ENCODE measurements around the gene IAH1. TPM values are rescaled to one million over a fixed set of nuclear protein-coding genes. Genes with fewer than 3 reads are reported as not detected.
A peak's percentile ranks its signal among the peaks of the same experiment; 100 is the strongest.

IAH1 gene, protein sequence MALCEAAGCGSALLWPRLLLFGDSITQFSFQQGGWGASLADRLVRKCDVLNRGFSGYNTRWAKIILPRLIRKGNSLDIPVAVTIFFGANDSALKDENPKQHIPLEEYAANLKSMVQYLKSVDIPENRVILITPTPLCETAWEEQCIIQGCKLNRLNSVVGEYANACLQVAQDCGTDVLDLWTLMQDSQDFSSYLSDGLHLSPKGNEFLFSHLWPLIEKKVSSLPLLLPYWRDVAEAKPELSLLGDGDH
- polyA plus RNA-seq (ENCODE audit: insufficient read length), result 41.8 TPM

DNA sequence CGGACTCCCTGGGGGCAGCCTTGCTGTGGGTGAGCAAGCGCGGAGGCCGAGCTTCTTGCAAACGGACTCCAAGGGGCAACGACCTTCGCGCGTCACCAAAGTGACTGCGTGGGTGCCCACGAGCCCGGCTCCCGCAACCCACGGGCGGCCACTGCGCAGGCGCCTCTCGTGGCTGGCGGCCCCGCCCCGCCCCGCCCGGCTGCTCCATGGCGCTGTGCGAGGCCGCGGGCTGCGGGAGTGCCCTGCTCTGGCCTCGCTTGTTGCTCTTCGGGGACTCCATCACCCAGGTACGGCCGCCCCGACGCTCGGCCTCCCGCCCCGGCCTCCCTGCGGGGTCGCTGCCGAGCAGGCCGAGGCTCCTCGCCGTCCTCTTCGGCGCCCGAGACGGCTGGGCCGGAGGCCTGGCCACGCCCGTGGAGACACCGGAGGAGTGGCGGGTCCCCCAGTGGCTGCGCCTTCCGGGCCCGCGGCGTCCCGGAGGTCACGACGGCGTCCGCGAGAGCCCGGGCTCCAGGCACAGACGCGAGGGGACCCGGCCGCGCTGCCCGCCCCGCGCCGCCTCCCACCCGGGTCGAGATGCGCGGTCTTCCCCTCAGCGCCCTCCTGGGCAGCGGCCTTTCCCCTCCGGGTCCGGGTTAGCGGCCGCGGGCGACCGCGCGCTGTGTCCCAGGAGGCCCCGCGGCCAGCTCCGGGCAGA lies at the start of gene IAH1:
TSS of gene IAH1 (plus strand) at position 191 of the 697 bp plus-strand sequence. CDS start at position 207, 16 bp downstream.
- peak; percentile 65 for DNase-seq

DNA sequence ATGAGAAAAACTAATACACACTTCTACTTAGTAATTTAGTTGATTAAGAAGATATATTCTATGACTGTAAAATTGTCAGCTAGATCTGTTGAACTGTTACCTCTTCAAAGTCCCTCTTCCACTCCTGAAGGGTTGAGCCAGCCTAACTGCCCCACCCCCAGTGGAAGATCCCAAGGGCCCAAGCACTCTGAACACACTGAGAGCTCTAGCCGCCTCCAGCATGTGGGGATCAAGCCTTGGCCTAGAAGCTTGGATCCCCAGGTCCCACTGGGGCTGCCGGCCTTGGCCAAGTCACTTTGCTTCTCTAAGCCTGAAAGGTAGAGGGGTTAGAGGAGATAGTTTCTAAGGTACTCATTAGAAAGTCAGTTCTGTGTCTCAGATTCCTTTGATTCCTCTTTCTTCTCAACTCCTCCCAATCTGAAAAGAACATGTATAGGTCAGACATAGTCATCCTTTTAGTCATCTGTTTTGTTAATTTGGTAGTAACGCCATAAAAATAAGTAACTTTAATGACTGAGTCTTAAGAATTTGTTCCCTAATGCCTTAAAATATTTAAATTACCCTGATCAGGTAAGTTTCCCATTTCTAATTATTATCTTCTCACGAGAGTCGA lies 45.3 kb upstream of the IAH1 start:
- DNase-seq, result no peak

DNA sequence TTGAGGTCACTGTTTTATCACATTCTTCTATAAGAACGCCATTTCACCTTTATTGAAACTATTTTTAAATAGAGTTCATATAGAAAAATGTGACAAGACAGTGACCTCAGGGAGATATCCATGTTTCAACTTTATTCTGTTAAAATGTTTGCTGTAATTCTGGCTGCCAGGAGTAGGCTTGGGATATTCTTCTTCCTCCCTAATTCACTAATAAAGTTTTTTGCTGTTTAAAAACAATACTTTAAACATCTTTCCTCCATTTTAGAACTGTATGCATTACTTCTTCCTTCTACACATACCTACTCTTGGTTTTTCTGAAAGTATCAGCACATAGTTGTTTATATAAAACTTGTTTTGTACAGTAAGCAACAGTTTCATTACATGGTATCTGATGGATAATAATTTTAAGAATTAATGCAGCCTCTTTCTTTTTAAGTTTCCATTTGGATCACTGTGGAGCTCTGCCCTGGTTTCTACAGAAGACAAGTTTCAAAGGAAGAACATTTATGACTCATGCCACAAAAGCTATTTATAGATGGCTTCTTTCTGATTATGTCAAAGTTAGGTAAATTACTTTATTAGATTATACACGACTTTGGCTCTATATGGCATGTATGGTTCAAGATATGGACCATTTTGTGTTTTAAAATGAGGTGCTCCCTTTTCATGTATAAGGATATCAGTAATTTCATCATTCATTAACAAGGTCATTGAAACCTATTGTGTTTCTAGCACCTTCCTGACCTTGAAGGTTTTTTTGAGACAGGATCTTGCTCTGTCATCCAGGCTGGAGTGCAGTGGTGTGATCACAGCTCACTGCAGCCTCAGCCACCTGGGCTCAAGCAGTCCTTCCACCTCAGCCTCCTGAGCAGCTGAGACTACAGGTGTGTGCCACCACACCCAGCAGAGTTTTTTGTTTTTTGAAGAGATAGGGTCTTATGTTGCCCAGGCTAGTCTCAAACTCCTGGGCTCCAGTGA lies 43.7 kb upstream of the IAH1 start:
- DNase-seq, result no peak

DNA sequence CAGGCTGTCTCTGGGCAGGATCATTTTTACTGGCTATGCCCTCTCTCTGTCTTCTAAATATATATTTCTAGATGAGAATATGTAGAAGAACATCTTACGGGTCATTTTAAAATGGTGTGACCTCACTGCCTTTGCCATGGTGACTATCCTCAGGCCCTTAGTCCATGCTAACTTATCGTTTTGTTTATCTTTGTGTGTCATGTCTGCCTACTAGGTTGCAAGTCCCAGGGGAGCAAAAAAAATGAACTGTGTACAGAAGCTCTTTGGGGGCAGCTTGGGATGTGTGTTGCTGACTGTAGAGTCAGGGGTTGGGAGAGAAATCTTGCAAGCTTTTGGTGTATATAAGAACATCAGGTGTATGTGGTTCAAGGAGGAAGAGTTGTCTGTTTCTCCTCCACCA lies 39.9 kb upstream of the IAH1 start:
- no peak for DNase-seq

DNA sequence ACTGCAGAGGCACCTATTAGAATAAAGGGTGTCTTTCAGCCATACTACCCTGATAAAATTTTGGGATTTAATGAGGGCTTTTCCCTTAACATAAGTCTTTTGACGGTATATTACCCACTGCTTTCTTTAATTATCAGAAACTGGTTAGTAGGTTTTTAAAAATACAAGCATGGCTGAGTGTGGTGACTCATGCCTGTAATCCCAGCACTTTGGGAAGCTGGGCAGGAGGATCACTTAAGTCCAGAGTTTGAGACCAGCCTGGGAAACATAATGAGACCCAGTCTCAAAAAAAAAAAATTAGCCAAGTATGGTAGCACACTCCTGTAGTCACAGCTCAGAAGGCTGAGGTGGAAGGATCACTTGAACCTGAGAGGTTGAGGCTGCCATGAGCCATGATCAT lies 34.8 kb upstream of the IAH1 start:
- no peak for DNase-seq

DNA sequence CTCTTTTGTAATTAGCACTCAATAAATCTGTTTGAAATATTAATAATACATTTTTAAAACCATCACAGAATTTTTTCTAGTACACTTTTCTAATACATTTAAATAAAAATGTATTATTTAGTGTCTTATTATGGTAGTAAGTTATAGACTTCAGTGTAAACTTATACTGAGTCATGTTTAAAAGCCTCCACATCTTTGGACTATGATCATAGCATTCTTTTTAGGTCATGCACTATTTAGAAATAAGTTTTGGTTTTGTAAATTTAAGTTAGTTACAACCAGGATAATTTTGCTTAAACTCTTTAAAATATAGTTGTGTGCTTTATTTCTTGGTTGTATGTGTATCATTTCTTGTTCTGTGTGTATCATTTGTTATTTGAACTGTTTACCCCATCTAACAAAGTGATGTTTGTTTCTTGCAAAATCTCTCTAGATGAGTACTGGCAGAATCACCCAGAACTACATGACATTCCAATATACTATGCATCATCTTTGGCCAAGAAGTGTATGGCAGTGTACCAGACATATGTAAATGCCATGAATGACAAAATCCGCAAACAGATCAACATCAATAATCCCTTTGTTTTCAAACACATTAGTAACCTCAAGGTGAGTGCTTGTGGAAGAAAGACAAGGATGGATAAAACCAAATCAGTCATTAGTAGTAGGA lies 34.2 kb upstream of the IAH1 start:
- no peak for DNase-seq

DNA sequence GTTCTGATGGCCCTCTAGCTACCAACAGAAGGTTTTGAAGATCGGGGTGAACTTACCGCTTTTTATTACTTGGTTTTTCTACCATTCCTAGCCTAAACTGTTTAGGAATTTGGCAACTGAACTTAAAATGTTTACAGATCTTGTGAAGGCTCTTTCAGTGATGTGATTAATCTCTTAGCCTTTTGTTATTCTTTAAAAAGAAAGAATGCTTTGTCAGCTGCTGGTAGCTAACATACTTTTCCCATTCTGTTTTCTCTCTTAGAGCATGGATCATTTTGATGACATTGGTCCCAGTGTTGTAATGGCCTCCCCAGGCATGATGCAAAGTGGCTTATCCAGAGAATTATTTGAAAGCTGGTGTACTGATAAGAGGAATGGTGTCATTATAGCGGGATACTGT lies 32.8 kb upstream of the IAH1 start:
- DNase-seq, result no peak

DNA sequence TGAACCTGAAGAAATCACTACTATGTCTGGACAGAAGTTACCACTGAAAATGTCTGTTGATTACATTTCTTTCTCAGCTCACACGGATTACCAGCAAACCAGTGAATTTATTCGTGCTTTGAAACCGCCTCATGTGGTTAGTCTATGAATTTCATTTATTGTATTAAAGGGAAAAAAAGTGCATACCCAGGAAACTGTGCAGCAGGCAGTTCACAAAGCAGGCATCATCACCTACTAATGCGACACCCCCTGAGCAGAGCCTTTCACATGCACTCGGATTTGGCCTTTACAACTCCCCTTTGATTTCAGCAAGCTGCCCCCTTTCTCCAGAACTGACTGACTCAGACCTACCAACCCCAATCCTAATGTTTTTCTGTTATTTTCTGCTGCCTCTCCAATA lies 30.8 kb upstream of the IAH1 start:
- no peak for DNase-seq

DNA sequence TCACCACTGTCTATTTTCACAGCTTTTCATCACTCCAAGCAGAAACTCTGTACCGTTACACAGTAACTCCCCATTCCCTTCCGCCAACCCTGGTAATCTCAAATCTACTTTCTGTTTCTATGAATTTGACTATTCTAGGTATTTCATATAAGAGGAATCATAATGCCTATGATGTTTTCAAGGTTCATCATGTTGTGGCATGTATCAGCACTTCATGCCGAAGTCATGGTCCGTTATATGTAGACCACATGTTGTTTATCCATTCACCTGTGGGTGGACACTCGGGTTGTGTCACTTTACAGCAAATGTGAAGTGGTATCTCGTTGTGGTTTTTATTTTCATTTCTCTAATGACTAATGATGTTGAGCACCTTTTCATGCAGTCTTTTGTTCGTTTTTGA lies 29.3 kb upstream of the IAH1 start:
- DNase-seq, result no peak

DNA sequence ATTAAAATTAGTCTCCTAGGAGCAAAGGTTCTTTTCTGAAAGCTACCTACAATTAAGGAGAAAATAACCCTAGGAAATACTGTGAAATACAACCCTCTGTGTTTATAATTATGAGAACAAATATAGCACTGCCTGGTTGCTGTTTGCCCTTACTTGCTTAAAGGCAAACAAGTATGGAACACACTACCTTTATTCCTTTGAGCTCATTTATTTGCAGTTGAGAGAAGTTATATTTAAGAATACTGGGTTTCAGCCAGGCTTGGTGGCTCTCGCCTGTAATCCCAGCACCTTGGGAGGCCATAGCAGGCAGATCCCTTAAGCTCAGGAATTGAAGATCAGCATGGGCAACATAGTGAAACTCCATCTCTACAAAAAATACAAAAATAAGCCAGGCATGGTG lies 23.1 kb upstream of the IAH1 start:
- DNase-seq, result no peak

DNA sequence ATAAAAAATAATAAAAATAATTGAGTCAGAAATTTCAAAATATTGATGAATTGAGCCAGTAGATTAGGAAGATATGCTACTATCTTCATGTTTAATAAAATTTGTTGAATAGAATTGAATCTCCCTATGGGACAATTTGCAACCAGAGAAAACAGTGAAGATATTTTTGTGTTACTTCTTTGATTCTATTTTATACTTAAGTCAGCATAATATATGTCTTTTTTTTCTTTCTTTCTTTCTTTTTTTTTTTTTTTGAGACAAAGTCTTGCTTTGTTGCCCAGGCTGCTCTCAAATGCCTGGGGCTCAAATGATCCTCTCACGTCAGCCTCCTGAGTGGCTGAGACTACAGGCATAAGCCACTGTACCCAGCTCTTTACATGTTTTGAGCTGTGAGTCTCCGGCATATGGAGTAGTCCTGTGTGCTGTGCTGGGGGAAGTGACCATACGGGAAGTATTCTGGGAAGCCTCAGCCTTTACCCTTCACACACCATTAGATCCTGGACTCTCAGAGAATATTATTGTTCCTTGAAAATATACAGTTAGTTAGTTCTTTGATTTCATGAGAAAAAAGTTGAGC lies 13.8 kb upstream of the IAH1 start:
- DNase-seq, result no peak

DNA sequence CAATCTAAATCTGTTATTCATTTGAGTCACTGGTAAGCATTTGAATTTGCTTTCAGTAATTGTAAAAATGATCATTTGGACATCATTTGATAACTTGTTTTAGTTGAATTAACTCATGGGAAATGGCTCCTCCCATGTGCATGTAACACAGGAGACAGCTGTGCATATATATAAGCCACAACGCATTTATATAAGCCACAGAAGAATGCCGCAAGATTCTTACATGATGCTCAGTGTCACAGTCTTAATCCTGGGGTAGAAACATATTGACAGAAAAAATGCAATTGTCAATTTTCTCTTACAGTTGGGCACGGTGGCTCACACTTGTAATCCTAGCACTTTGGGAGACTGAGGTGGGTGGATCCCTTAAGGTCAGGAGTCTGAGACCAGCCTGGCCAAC lies 13.3 kb upstream of the IAH1 start:
- DNase-seq, result no peak

DNA sequence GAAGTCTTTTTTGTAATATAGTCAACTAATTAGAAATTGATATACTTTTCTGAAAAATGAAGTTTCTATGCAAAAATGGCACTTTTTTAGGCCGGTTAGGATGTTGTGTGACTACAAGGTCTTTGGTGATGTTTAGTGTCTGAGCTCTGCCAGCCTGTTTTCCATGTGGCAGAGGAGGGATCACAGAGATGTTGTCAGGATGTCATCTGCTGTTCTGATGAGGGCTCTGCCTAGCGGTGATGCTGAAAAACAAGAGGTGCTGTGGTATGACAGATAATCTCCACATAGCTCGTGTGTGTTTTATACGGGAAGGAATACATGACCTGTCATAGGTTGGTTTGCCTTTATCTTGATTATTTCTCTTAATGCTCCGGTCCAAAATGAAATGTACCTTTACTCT lies 12.0 kb upstream of the IAH1 start:
- DNase-seq, result no peak

DNA sequence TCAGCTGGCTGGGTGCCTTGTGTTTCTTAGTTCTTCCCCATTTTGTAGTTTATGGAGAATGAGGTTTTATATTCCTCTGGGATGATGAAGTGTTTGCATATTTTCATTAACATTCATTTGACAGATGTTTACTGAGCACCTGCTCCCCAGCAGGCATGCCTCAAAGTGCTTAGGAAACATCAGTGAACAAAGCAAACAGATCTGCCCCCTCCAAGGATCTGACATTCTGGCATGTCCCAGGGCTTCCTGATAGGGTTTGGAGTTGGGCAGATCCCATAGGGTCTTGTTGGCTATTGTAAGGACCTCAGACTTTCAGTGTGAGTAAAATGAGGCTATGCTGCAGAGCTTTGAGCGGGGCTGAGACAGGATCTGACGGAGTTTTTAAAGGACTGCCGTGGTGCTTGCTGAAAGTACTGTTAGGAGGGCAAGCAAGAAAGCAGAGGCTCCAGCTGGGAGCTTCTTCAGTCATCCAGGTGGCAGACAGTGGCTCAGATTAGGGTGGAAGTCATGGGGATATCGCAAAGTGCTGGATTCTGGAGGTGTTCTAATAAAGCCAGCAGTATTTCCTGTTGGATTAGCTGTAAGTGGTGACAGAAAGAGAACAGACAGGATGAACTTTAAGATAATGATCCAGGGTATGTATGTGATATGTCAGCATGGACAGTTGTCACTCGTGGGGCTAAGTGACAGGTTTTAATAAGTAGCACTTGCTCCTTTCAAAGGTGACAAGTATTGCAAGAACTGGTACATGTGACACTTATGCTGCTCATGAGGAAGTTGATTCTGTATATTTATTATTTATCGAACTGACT lies 11.3 kb upstream of the IAH1 start:
- DNase-seq, result no peak

DNA sequence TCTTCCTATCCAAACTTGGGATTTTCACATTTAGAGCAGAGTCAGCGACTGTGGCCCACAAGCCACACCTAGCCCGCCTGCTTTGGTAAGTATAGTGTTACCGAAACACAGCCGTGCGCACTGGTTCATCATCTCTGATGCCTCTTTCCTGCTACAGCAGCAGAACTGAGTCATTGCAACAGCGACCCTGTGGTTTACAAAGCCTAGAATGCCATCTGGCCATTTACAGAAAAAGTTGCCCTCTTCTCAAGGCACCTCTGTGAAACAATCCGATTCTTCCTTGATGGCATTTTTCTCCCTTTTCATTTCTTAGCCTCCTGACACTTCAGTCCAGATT lies 10.7 kb upstream of the IAH1 start:
- no peak for DNase-seq

DNA sequence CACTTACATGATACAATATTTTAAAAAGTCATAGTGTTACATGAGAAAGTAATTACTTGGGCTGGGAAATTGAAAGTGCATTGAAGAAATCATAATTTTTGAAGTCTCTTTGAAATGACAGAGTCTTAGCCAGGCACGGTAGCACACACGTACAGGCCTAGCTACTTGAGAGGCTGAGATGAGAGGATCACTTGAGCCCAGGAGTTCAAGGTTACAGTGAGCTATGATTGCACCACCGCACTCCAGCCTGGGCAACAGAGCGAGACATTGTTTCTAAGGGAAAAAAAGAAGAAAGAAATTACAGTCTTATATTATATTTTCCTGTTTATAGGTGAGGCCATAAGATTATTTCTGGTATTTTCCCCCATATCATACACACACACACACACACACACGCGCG lies 9.2 kb upstream of the IAH1 start:
- DNase-seq, result no peak

DNA sequence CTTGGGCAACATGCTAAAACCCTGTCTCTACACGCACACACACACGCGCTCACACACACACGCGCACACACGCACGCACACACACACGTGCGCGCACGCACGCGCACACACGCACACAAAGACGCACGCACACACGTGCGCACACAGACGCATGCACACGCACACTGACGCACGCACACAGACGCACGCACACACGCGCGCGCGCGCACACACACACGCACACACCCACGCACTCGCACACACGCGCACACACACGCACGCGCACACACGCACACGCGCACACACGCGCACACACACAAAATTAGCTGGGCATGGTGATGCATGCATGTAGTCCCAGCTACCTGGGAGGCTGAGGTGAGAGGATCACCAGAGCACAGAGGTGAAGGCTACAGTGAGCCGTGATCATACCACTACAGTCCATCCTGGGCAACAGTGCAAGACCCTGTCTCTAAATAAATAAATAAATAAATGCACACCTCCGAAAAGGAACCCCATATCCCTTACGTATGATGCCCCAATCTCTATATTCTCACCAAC lies 8.1 kb upstream of the IAH1 start:
- no peak for DNase-seq

DNA sequence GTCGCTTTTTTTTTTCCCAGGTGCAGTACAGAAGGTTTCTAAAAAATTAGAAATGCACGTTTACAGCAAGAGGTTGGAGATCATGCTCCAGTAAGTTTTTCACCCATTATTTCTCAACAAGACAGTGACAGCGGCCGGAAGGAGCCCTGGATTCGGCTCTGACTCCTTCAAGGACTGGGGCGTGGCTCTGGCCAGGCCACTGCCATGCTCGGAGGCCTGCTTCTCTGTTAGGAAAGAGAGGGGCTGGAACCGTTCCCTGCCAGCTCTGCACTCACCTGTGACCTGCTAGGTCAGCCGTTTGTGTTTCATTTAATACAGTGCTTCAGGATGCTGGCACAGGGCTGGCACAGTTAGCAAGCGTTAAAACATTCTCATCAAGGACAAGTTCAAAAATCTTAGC lies 6.7 kb upstream of the IAH1 start:
- DNase-seq, result no peak

DNA sequence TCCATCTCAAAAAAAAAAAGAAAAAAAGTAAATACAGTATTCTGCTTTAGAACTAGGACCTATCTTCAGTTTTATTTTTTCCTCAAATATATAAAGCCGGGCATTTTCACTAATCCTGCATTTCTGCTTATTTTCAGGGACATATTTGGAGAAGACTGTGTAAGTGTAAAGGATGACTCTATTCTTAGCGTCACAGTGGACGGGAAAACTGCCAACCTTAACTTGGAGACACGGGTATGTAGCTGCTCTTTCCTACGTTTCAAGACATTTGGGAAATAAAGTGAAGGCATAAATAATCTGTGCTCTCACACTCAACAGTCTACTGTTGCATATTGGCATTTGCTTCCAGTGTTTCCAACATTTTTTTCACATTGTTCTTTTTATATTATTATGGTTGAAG lies 3.1 kb upstream of the IAH1 start:
- DNase-seq, result no peak

DNA sequence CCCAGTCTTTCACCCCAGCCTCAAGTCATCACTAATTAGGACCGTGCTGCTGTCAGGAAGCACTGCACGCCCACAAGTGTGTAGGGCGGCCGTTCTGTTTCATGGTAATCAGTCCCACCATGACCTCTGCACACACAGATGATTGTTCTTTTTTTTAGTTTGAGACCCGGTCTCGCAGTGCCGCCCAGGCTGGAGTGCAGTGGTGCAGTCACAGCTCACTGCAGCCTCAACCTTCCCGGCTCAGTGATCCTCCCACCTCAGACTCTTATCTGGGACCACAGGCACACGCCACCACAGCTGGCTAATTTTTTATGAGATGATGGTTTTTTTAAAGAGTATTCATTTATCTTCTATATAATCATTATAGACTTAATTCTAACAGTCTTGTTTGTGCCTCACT lies 1.8 kb upstream of the IAH1 start:
- DNase-seq, result no peak

Data from hindlimb muscle (tissue), 1 donor.